Measurements from ENCODE around the gene METTL21C. TPM values are rescaled to one million over a fixed set of nuclear protein-coding genes. Genes with fewer than 3 reads are reported as not detected.

Gene METTL21C
- total and polyA plus RNA-seq, 7 experiments from 2014 or later, result not detected

GRCh38 chr13:102678339-102679107, 16.3 kb downstream of the METTL21C start:
- POLR2A ChIA-PET, result interaction anchor here (0.7 to 1.6 kb wide), 3 partner anchors 17 to 87 kb away, joined by 3 to 5 read pairs (median 4); no protein-coding TSS in a partner anchor
- no peak overlapping the region for H3K27ac Mint-ChIP-seq
- peaks cover 9 to 38% (median 27%) of the 10 kb centered on the region in 5 donors for H3K36me3 Mint-ChIP-seq

GRCh38 chr13:102677122-102677521, 17.7 kb downstream of the METTL21C start:
- peaks cover 5 to 65% (median 14%) of the 10 kb centered on the region in 3 experiments for H3K36me3 ChIP-seq (ENCODE audit: control insufficient read depth in 2 of 3, insufficient read depth in 3 of 3, low read length in 3 of 3)
- peaks cover 7 to 23% (median 14%) of the 10 kb centered on the region in 7 donors for H3K4me1 Mint-ChIP-seq
- H3K4me3 Mint-ChIP-seq, result no peak overlapping the region
- H3K4me1 ChIP-seq (ENCODE audit: control insufficient read depth in 2 of 2, insufficient read depth in 2 of 2, low read length in 2 of 2), result no peaks in the 10 kb centered on the region
- H3K9me3 Mint-ChIP-seq, result no peaks in the 10 kb centered on the region
- no peak overlapping the region for H3K4me3 ChIP-seq (ENCODE audit: low read length)
- POLR2A ChIA-PET, result interaction anchor here (1.5 kb wide), 1 partner anchor 81 kb away, joined by 5 read pairs; no protein-coding TSS in a partner anchor
- H3K27me3 ChIP-seq (ENCODE audit: control insufficient read depth in 2 of 2, insufficient read depth in 2 of 2, low read length in 2 of 2), result no peaks in the 10 kb centered on the region
- H3K27me3 Mint-ChIP-seq, result no peaks in the 10 kb centered on the region
- intact Hi-C loops (cut with micrococcal nuclease), result no loop called here
- DNase-seq (no peak), ATAC-seq (no peak)
- CTCF ChIA-PET, result no interaction called here
- no peaks in the 10 kb centered on the region for H3K9me3 ChIP-seq (ENCODE audit: control insufficient read depth in 2 of 3, low read length in 3 of 3)
- H3K36me3 Mint-ChIP-seq, result peaks cover 9 to 47% (median 32%) of the 10 kb centered on the region in 5 donors
- peak overlapping the region in 4 of 9 donors; percentile 5 to 53 (median 7) for H3K27ac Mint-ChIP-seq
- no peak overlapping the region for H3K27ac ChIP-seq (ENCODE audit: low read depth, low read length)

More at GRCh38 chr13:102678339-102679107, 16.3 kb downstream of the METTL21C start:
- no peak overlapping the region for H3K4me3 ChIP-seq (ENCODE audit: low read length)
- no peaks in the 10 kb centered on the region for H3K27me3 ChIP-seq (ENCODE audit: control insufficient read depth in 2 of 2, insufficient read depth in 2 of 2, low read length in 2 of 2)
- CTCF ChIA-PET, result no interaction called here
- peaks cover 5 to 52% (median 10%) of the 10 kb centered on the region in 3 experiments for H3K36me3 ChIP-seq (ENCODE audit: control insufficient read depth in 2 of 3, insufficient read depth in 3 of 3, low read length in 3 of 3)
- no peak for ATAC-seq
- no peak overlapping the region for H3K27ac ChIP-seq (ENCODE audit: low read depth, low read length)
- Mint-ChIP-seq H3K4me1 (peaks cover 14 to 29% (median 18%) of the 10 kb centered on the region in 7 donors), H3K27me3 (no peaks in the 10 kb centered on the region), H3K4me3 (no peak overlapping the region), H3K9me3 (no peaks in the 10 kb centered on the region)
- DNase-seq, result no peak
- intact Hi-C loops (cut with micrococcal nuclease), result no loop called here
- H3K9me3 ChIP-seq (ENCODE audit: control insufficient read depth in 2 of 3, low read length in 3 of 3), result no peaks in the 10 kb centered on the region
- H3K4me1 ChIP-seq (ENCODE audit: control insufficient read depth in 2 of 2, insufficient read depth in 2 of 2, low read length in 2 of 2), result no peaks in the 10 kb centered on the region

DNA sequence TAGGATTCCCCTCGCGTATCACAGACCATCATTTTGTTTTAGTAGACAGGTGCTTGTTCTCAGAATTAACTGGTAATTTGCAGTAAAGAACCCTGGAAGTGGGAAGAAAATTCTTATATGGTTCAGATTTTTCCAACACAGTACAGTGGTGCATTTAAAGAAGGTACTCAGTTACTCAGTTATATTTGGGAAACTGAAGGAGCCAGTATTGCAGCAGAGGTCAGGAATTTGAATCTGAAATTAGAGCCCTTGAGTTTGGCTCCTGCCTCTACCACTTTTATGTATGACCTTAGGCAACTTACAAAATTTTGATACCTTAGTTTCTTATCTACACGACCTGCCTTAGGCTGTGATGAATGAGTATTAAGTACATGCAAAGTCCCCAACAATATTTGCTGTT, 19.7 kb downstream of the METTL21C start:
- DNase-seq (no peak), ATAC-seq (no peak)
- Mint-ChIP-seq H3K27ac (peak overlapping the region in 4 of 9 donors; percentile 16 to 43 (median 30)), H3K4me3 (no peak overlapping the region), H3K9me3 (peaks cover 0 to 12% (median 4%) of the 10 kb centered on the region in 11 donors), H3K27me3 (no peaks in the 10 kb centered on the region), H3K4me1 (peaks cover 0 to 10% (median 0%) of the 10 kb centered on the region in 7 donors), H3K36me3 (peaks cover 11 to 66% (median 44%) of the 10 kb centered on the region in 5 donors)
- H3K27ac ChIP-seq (ENCODE audit: low read depth, low read length), result no peak overlapping the region
- H3K4me3 ChIP-seq (ENCODE audit: low read length), result no peak overlapping the region
- ChIA-PET POLR2A (no interaction called here), CTCF (no interaction called here)
- no peaks in the 10 kb centered on the region for H3K4me1 ChIP-seq (ENCODE audit: control insufficient read depth in 2 of 2, insufficient read depth in 2 of 2, low read length in 2 of 2)
- intact Hi-C loops (cut with micrococcal nuclease), result no loop called here
- H3K27me3 ChIP-seq (ENCODE audit: control insufficient read depth in 2 of 2, insufficient read depth in 2 of 2, low read length in 2 of 2), result no peaks in the 10 kb centered on the region
- peaks cover 5 to 79% (median 14%) of the 10 kb centered on the region in 3 experiments for H3K36me3 ChIP-seq (ENCODE audit: control insufficient read depth in 2 of 3, insufficient read depth in 3 of 3, low read length in 3 of 3)
- H3K9me3 ChIP-seq (ENCODE audit: control insufficient read depth in 2 of 3, low read length in 3 of 3), result peaks cover 0 to 5% (median 0%) of the 10 kb centered on the region in 3 experiments

GRCh38 chr13:102670130-102670529, 24.7 kb downstream of the METTL21C start:
- ATAC-seq, result no peak
- H3K36me3 ChIP-seq (ENCODE audit: control insufficient read depth in 2 of 3, insufficient read depth in 3 of 3, low read length in 3 of 3), result peaks cover 17 to 88% (median 26%) of the 10 kb centered on the region in 3 experiments
- no peaks in the 10 kb centered on the region for H3K4me1 ChIP-seq (ENCODE audit: control insufficient read depth in 2 of 2, insufficient read depth in 2 of 2, low read length in 2 of 2)
- intact Hi-C loops (cut with micrococcal nuclease), result no loop called here
- peak overlapping the region in 1 of 10 donors; percentile 32 for H3K4me3 Mint-ChIP-seq
- no peak overlapping the region for H3K4me3 ChIP-seq (ENCODE audit: low read length)
- no peaks in the 10 kb centered on the region for H3K27me3 ChIP-seq (ENCODE audit: control insufficient read depth in 2 of 2, insufficient read depth in 2 of 2, low read length in 2 of 2)
- no peaks in the 10 kb centered on the region for H3K27me3 Mint-ChIP-seq
- CTCF ChIA-PET, result no interaction called here
- peaks cover 0 to 14% (median 0%) of the 10 kb centered on the region in 3 experiments for H3K9me3 ChIP-seq (ENCODE audit: control insufficient read depth in 2 of 3, low read length in 3 of 3)
- peak overlapping the region in 4 of 9 donors; percentile 11 to 56 (median 20) for H3K27ac Mint-ChIP-seq
- H3K9me3 Mint-ChIP-seq, result peaks cover 5 to 43% (median 19%) of the 10 kb centered on the region in 11 donors
- H3K36me3 Mint-ChIP-seq, result peaks cover 26 to 80% (median 61%) of the 10 kb centered on the region in 5 donors
- POLR2A ChIA-PET, result no interaction called here
- DNase-seq, result no peak
- H3K4me1 Mint-ChIP-seq, result peaks cover 0 to 4% (median 0%) of the 10 kb centered on the region in 7 donors
- no peak overlapping the region for H3K27ac ChIP-seq (ENCODE audit: low read depth, low read length)

DNA sequence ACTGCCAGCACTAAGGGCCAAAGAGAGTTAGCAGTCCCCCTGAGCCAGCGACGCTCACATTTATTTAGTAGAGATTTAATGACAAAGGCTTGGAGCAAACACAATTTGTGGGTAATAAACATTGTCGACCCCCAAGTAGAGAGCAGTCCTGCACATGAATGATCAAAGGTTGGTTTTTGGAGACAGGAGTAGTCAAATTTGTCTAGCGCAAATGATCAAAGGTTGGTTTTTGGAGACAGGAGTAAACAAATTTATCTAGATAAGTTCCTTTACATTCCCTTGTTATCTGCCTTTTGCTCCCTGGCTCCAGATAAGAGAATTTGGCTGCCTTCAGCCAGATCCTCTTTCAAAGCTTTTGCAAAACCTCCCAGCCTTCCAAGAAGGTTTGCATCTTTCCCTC, 26.9 kb downstream of the METTL21C start:
- peaks cover 5 to 43% (median 22%) of the 10 kb centered on the region in 11 donors for H3K9me3 Mint-ChIP-seq
- ChIA-PET POLR2A (no interaction called here), CTCF (no interaction called here)
- Histone ChIP-seq H3K9me3 (ENCODE audit: control insufficient read depth in 2 of 3, low read length in 3 of 3) (peaks cover 0 to 14% (median 0%) of the 10 kb centered on the region in 3 experiments), H3K4me1 (ENCODE audit: control insufficient read depth in 2 of 2, insufficient read depth in 2 of 2, low read length in 2 of 2) (no peaks in the 10 kb centered on the region), H3K4me3 (ENCODE audit: low read length) (no peak overlapping the region), H3K27ac (ENCODE audit: low read depth, low read length) (no peak overlapping the region), H3K36me3 (ENCODE audit: control insufficient read depth in 2 of 3, insufficient read depth in 3 of 3, low read length in 3 of 3) (peaks cover 12 to 84% (median 15%) of the 10 kb centered on the region in 3 experiments), H3K27me3 (ENCODE audit: control insufficient read depth in 2 of 2, insufficient read depth in 2 of 2, low read length in 2 of 2) (no peaks in the 10 kb centered on the region)
- no peak overlapping the region for H3K4me3 Mint-ChIP-seq
- peaks cover 29 to 85% (median 72%) of the 10 kb centered on the region in 5 donors for H3K36me3 Mint-ChIP-seq
- ATAC-seq, result no peak
- peak overlapping the region in 3 of 9 donors; percentile 15 to 71 (median 41) for H3K27ac Mint-ChIP-seq
- DNase-seq, result no peak
- intact Hi-C loops (cut with micrococcal nuclease), result no loop called here
- H3K4me1 Mint-ChIP-seq, result peaks cover 0 to 6% (median 0%) of the 10 kb centered on the region in 7 donors
- no peaks in the 10 kb centered on the region for H3K27me3 Mint-ChIP-seq

DNA sequence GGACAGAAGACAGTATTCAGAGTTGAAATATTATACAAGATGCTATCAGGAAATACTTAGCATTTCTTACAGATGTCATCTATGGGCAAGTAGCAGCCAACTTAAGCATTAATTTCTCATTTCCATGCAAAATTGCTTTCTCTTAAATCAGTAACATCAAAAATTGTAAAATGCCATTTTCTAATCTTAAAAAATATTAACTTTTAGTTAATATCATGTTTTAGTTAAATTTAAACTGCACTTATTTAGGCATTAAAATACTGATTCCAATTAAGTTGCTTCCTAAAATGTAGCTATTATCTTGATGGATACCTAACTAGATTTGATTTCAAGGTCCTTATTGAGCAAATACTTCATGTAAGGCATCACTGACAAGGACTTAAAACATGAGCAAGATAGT, 27.8 kb downstream of the METTL21C start:
- H3K36me3 Mint-ChIP-seq, result peaks cover 29 to 83% (median 74%) of the 10 kb centered on the region in 5 donors

More for the DNA sequence above, 27.8 kb downstream of the METTL21C start:
- Mint-ChIP-seq H3K27ac (no peak overlapping the region), H3K4me3 (no peak overlapping the region), H3K9me3 (peaks cover 5 to 43% (median 22%) of the 10 kb centered on the region in 11 donors), H3K27me3 (no peaks in the 10 kb centered on the region), H3K4me1 (peaks cover 0 to 6% (median 0%) of the 10 kb centered on the region in 7 donors)
- POLR2A ChIA-PET, result no interaction called here
- Histone ChIP-seq H3K4me3 (ENCODE audit: low read length) (no peak overlapping the region), H3K36me3 (ENCODE audit: control insufficient read depth in 2 of 3, insufficient read depth in 3 of 3, low read length in 3 of 3) (peaks cover 12 to 77% (median 15%) of the 10 kb centered on the region in 3 experiments), H3K4me1 (ENCODE audit: control insufficient read depth in 2 of 2, insufficient read depth in 2 of 2, low read length in 2 of 2) (no peaks in the 10 kb centered on the region), H3K27ac (ENCODE audit: low read depth, low read length) (no peak overlapping the region), H3K9me3 (ENCODE audit: control insufficient read depth in 2 of 3, low read length in 3 of 3) (peaks cover 0 to 14% (median 0%) of the 10 kb centered on the region in 3 experiments), H3K27me3 (ENCODE audit: control insufficient read depth in 2 of 2, insufficient read depth in 2 of 2, low read length in 2 of 2) (no peaks in the 10 kb centered on the region)
- CTCF ChIA-PET, result no interaction called here
- intact Hi-C loops (cut with micrococcal nuclease), result no loop called here
- ATAC-seq (no peak), DNase-seq (no peak)

Measured in naive thymus-derived CD4-positive, alpha-beta T cell (primary cell).